ENCODE results near the gene GBF1.
"Not testable (repeated sequence)": the region's sequence is repeated elsewhere in the genome, so short reads cannot be mapped to it uniquely, and the experiment has no call there.

GRCh38 chr10:102301332-102301731, 56.0 kb downstream of the GBF1 start:
- TF ChIP-seq CTCF (optimal IDR thresholded peaks at IDR 0.05 in 1 of 3, IDR thresholded peaks at IDR 0.05 in 1 of 3, conservative IDR thresholded peaks at IDR 0.05 in 1 of 3; ENCODE audit: extremely low read depth in 1 of 3, insufficient read depth in 2 of 3, low read length in 3 of 3); EZH2 (IDR thresholded peaks at IDR 0.05; ENCODE audit: low read length): not testable (repeated sequence)
